Measurements from ENCODE around the gene TEAD1. TPM values are rescaled to one million over a fixed set of nuclear protein-coding genes. Genes with fewer than 3 reads are reported as not detected.
A peak's percentile ranks its signal among the peaks of the same experiment; 100 is the strongest.

Gene TEAD1
- 10 to 100 TPM; 76.3 to 94.0 (median 83.1) TPM for polyA plus RNA-seq (ENCODE audit: insufficient read length in 4 of 4)

GRCh38 chr11:12673924-12674570 is at the start of gene TEAD1:
TEAD1 (plus strand) TSS chr11:12674421.
- DNase-seq (ENCODE audit: low read depth in 4 of 4, low spot score in 3 of 4) = peak; percentile 86 to 90 (median 87)

GRCh38 chr11:12624595-12624994 is 49.6 kb upstream of the TEAD1 start:
- no peak for DNase-seq (ENCODE audit: low read depth in 4 of 4, low spot score in 3 of 4)

GRCh38 chr11:12625438-12626071 is 48.7 kb upstream of the TEAD1 start:
- no peak for DNase-seq (ENCODE audit: low read depth in 4 of 4, low spot score in 3 of 4)

- DNase-seq (ENCODE audit: low read depth in 4 of 4, low spot score in 3 of 4) = no peak
Measured at GRCh38 chr11:12626616-12627015, 47.6 kb upstream of the TEAD1 start.

- DNase-seq (ENCODE audit: low read depth in 4 of 4, low spot score in 3 of 4) = no peak
Measured at GRCh38 chr11:12628314-12628713, 45.9 kb upstream of the TEAD1 start.

- no peak for DNase-seq (ENCODE audit: low read depth in 4 of 4, low spot score in 3 of 4)
Measured at GRCh38 chr11:12629601-12630313, 44.5 kb upstream of the TEAD1 start.

GRCh38 chr11:12631651-12632050 is 42.6 kb upstream of the TEAD1 start:
- DNase-seq (ENCODE audit: low read depth in 4 of 4, low spot score in 3 of 4) = no peak

GRCh38 chr11:12634329-12634728 is 39.9 kb upstream of the TEAD1 start:
- DNase-seq (ENCODE audit: low read depth in 4 of 4, low spot score in 3 of 4) = no peak

- DNase-seq (ENCODE audit: low read depth in 4 of 4, low spot score in 3 of 4) = no peak
Measured at GRCh38 chr11:12636871-12637410, 37.3 kb upstream of the TEAD1 start.

- no peak for DNase-seq (ENCODE audit: low read depth in 4 of 4, low spot score in 3 of 4)
Measured at GRCh38 chr11:12639388-12639787, 34.8 kb upstream of the TEAD1 start.

GRCh38 chr11:12640355-12640754 is 33.9 kb upstream of the TEAD1 start:
- DNase-seq (ENCODE audit: low read depth in 4 of 4, low spot score in 3 of 4) = no peak

- no peak for DNase-seq (ENCODE audit: low read depth in 4 of 4, low spot score in 3 of 4)
Measured at GRCh38 chr11:12640926-12641849, 33.0 kb upstream of the TEAD1 start.

GRCh38 chr11:12642040-12642439 is 32.2 kb upstream of the TEAD1 start:
- peak in 2 of 4 donors; percentile 14 to 16 for DNase-seq (ENCODE audit: low read depth in 4 of 4, low spot score in 3 of 4)

GRCh38 chr11:12642806-12643428 is 31.3 kb upstream of the TEAD1 start:
- DNase-seq (ENCODE audit: low read depth in 4 of 4, low spot score in 3 of 4) = peak in 2 of 4 donors; percentile 26 to 36

GRCh38 chr11:12646478-12646877 is 27.7 kb upstream of the TEAD1 start:
- DNase-seq (ENCODE audit: low read depth in 4 of 4, low spot score in 3 of 4) = no peak

- no peak for DNase-seq (ENCODE audit: low read depth in 4 of 4, low spot score in 3 of 4)
Measured at GRCh38 chr11:12653729-12654128, 20.5 kb upstream of the TEAD1 start.

GRCh38 chr11:12655842-12656241 is 18.4 kb upstream of the TEAD1 start:
- DNase-seq (ENCODE audit: low read depth in 4 of 4, low spot score in 3 of 4) = no peak

- DNase-seq (ENCODE audit: low read depth in 4 of 4, low spot score in 3 of 4) = no peak
Measured at GRCh38 chr11:12657336-12657735, 16.9 kb upstream of the TEAD1 start.

GRCh38 chr11:12657981-12658380 is 16.2 kb upstream of the TEAD1 start:
- DNase-seq (ENCODE audit: low read depth in 4 of 4, low spot score in 3 of 4) = no peak

- no peak for DNase-seq (ENCODE audit: low read depth in 4 of 4, low spot score in 3 of 4)
Measured at GRCh38 chr11:12662101-12662689, 12.0 kb upstream of the TEAD1 start.

All from left renal pelvis (tissue), 4 donors.